ENCODE results near the gene MRGPRD. TPM values are rescaled to one million over a fixed set of nuclear protein-coding genes. Genes with fewer than 3 reads are reported as not detected.

MRGPRD gene
- total RNA-seq, 4 donors from 2014 or later = not detected

DNA sequence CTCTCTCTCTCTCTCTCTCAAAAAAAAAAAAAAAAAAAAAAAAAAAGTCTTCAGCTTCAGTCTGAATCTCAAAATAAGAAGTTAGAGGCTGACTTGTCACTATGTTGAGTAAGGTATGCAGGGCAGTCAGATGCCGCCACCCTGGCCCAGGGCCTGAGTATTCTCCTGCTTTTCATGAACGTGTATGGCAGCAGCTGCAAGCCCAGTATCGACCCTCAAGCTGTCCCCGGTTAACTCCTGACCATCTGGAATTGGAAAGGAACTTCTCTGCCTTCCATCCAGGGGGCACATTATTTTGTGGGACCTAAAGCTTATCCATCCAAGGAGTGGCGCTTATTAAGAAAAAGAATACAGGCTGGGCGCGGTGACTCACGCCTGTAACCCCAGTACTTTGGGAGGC, 11.4 kb downstream of the MRGPRD start:
- no peaks in the 10 kb centered on the region for H3K36me3 ChIP-seq
- intact Hi-C loops (cut with DNase I) = no loop called here
- WGBS, 2 donors = 73 to 76% methylated on average over 8 of the region's 8 CpGs
- no peaks in the 10 kb centered on the region for H3K27me3 ChIP-seq
- H3K9me3 ChIP-seq = no peaks in the 10 kb centered on the region
- H3K4me1 ChIP-seq = no peaks in the 10 kb centered on the region
- TF ChIP-seq CTCF (IDR thresholded peaks at IDR 0.05) (no peak), POLR2A (IDR thresholded peaks at IDR 0.05) (no peak)
- no peak for DNase-seq
- H3K27ac ChIP-seq = no peak overlapping the region
- H3K4me3 ChIP-seq (replicated peaks in 1 of 3) = no peak overlapping the region

- no peak overlapping the region for H3K4me3 ChIP-seq (replicated peaks in 1 of 3)
- no peaks in the 10 kb centered on the region for H3K4me1 ChIP-seq
- H3K27me3 ChIP-seq = no peaks in the 10 kb centered on the region
- intact Hi-C loops (cut with DNase I) = no loop called here
- TF ChIP-seq CTCF (IDR thresholded peaks at IDR 0.05) (no peak), POLR2A (IDR thresholded peaks at IDR 0.05) (no peak)
- no peak for DNase-seq
- H3K36me3 ChIP-seq = no peaks in the 10 kb centered on the region
- no peak overlapping the region for H3K27ac ChIP-seq
- H3K9me3 ChIP-seq = no peaks in the 10 kb centered on the region
- WGBS, 2 donors = 75 to 82% methylated on average over 28 of the region's 29 CpGs
These were observed 12.2 kb downstream of the MRGPRD start for GRCh38 chr11:68968306-68969250.

- Histone ChIP-seq H3K4me3 (replicated peaks in 1 of 3) (no peak overlapping the region), H3K36me3 (no peaks in the 10 kb centered on the region), H3K27ac (no peak overlapping the region), H3K27me3 (no peaks in the 10 kb centered on the region), H3K9me3 (no peaks in the 10 kb centered on the region), H3K4me1 (no peaks in the 10 kb centered on the region)
- DNase-seq = no peak
- TF ChIP-seq POLR2A (IDR thresholded peaks at IDR 0.05) (no peak), CTCF (IDR thresholded peaks at IDR 0.05) (no peak)
- WGBS, 2 donors = 70 to 78% methylated on average over 9 of the region's 9 CpGs
- intact Hi-C loops (cut with DNase I) = no loop called here
These were observed 13.6 kb downstream of the MRGPRD start for GRCh38 chr11:68966894-68967780.

DNA sequence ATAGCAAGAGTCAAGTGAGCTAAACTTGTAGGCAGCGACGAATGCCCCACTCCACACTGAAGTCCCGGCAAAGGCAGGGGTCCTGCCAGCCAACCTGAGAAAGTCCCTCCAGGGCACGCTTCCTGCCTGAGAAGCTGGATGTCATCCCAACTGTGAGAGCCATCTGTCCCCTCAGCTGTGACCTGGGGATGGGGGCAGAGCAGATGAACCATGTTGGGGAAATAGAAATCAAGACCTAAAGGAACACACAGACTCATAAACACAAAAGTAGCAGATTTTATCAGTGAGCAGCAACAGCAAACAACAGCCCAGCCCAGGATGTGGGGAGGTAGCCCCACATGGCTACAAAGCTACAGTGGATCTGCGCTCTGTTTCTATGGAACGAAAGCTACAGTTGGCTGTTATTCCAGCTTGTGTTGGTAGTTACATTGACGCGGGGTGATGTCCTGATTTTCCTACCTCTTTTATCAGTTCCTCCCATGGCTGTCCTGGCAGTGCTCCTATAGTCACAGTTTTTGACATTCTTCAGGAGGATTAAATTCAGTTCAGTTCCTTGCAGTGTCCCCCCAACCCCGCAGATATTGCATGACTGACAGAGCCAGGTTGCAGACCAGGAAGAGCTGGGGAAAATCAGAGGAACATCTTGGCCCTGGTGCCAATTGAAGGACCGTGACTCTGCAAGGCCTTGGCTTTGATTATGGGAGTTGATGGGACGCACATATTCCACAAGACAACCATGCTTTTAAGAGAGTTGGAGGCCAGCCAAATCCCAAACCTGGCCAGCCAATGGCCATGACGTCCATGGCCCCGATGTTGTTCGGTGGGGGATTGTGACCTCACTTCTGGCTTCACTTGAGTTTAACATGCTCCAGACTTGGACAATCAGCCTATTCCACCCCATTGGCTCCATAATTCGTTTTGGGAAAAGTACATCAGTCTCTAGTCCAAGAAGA, 14.6 kb downstream of the MRGPRD start:
- Histone ChIP-seq H3K4me1 (no peaks in the 10 kb centered on the region), H3K4me3 (replicated peaks in 1 of 3) (no peak overlapping the region), H3K27me3 (no peaks in the 10 kb centered on the region), H3K27ac (no peak overlapping the region), H3K36me3 (no peaks in the 10 kb centered on the region), H3K9me3 (no peaks in the 10 kb centered on the region)
- no peak for TF ChIP-seq CTCF (IDR thresholded peaks at IDR 0.05)
- no peak for TF ChIP-seq POLR2A (IDR thresholded peaks at IDR 0.05)
- no peak for DNase-seq
- intact Hi-C loops (cut with DNase I) = no loop called here
- WGBS, 2 donors = 79 to 83% methylated on average over 15 of the region's 15 CpGs

All from thyroid gland (tissue), 4 donors.